ENCODE measurements around the gene BICC1.

The BICC1 gene

GRCh38 chr10:58535311-58535710, 22.6 kb downstream of the BICC1 start:
- no peak for TF ChIP-seq ZNF274 (IDR thresholded peaks at IDR 0.05; ENCODE audit: low read depth, low read length)
- no peak overlapping the region for H3K4me3 ChIP-seq (ENCODE audit: low read length)

GRCh38 chr10:58543141-58543540, 30.5 kb downstream of the BICC1 start:
- TF ChIP-seq ZNF274 (IDR thresholded peaks at IDR 0.05; ENCODE audit: low read depth, low read length), result no peak

GRCh38 chr10:58544135-58544534, 31.5 kb downstream of the BICC1 start:
- H3K4me3 ChIP-seq (ENCODE audit: low read length), result no peak overlapping the region
- TF ChIP-seq ZNF274 (IDR thresholded peaks at IDR 0.05; ENCODE audit: low read depth, low read length), result no peak

More at GRCh38 chr10:58543141-58543540, 30.5 kb downstream of the BICC1 start:
- no peak overlapping the region for H3K4me3 ChIP-seq (ENCODE audit: low read length)

GRCh38 chr10:58545427-58545826, 32.8 kb downstream of the BICC1 start:
- H3K4me3 ChIP-seq (ENCODE audit: low read length), result no peak overlapping the region
- TF ChIP-seq ZNF274 (IDR thresholded peaks at IDR 0.05; ENCODE audit: low read depth, low read length), result no peak

- TF ChIP-seq ZNF274 (IDR thresholded peaks at IDR 0.05; ENCODE audit: low read depth, low read length), result no peak
- no peak overlapping the region for H3K4me3 ChIP-seq (ENCODE audit: low read length)
Measured at GRCh38 chr10:58546137-58546536, 33.5 kb downstream of the BICC1 start.

GRCh38 chr10:58546722-58547445, 34.2 kb downstream of the BICC1 start:
- H3K4me3 ChIP-seq (ENCODE audit: low read length), result no peak overlapping the region
- no peak for TF ChIP-seq ZNF274 (IDR thresholded peaks at IDR 0.05; ENCODE audit: low read depth, low read length)

GRCh38 chr10:58547963-58548362, 35.3 kb downstream of the BICC1 start:
- no peak for TF ChIP-seq ZNF274 (IDR thresholded peaks at IDR 0.05; ENCODE audit: low read depth, low read length)
- no peak overlapping the region for H3K4me3 ChIP-seq (ENCODE audit: low read length)

- H3K4me3 ChIP-seq (ENCODE audit: low read length), result no peak overlapping the region
Measured at GRCh38 chr10:58554316-58554715, 41.6 kb downstream of the BICC1 start.

GRCh38 chr10:58555170-58555929, 42.7 kb downstream of the BICC1 start:
- no peak for TF ChIP-seq ZNF274 (IDR thresholded peaks at IDR 0.05; ENCODE audit: low read depth, low read length)
- H3K4me3 ChIP-seq (ENCODE audit: low read length), result no peak overlapping the region

More at GRCh38 chr10:58554316-58554715, 41.6 kb downstream of the BICC1 start:
- TF ChIP-seq ZNF274 (IDR thresholded peaks at IDR 0.05; ENCODE audit: low read depth, low read length), result no peak

GRCh38 chr10:58555930-58556311, 43.2 kb downstream of the BICC1 start:
- TF ChIP-seq ZNF274 (IDR thresholded peaks at IDR 0.05; ENCODE audit: low read depth, low read length), result no peak
- no peak overlapping the region for H3K4me3 ChIP-seq (ENCODE audit: low read length)

- no peak for TF ChIP-seq ZNF274 (IDR thresholded peaks at IDR 0.05; ENCODE audit: low read depth, low read length)
- no peak overlapping the region for H3K4me3 ChIP-seq (ENCODE audit: low read length)
Measured at GRCh38 chr10:58556516-58557165, 44.0 kb downstream of the BICC1 start.

GRCh38 chr10:58557714-58558113, 45.0 kb downstream of the BICC1 start:
- no peak overlapping the region for H3K4me3 ChIP-seq (ENCODE audit: low read length)
- TF ChIP-seq ZNF274 (IDR thresholded peaks at IDR 0.05; ENCODE audit: low read depth, low read length), result no peak

GRCh38 chr10:58560068-58560467, 47.4 kb downstream of the BICC1 start:
- no peak overlapping the region for H3K4me3 ChIP-seq (ENCODE audit: low read length)
- no peak for TF ChIP-seq ZNF274 (IDR thresholded peaks at IDR 0.05; ENCODE audit: low read depth, low read length)

- no peak for TF ChIP-seq ZNF274 (IDR thresholded peaks at IDR 0.05; ENCODE audit: low read depth, low read length)
- no peak overlapping the region for H3K4me3 ChIP-seq (ENCODE audit: low read length)
Measured at GRCh38 chr10:58565271-58565670, 52.6 kb downstream of the BICC1 start.

- H3K4me3 ChIP-seq (ENCODE audit: low read length), result no peak overlapping the region
- TF ChIP-seq ZNF274 (IDR thresholded peaks at IDR 0.05; ENCODE audit: low read depth, low read length), result no peak
Measured at GRCh38 chr10:58567652-58568051, 55.0 kb downstream of the BICC1 start.
